H1 (cell line): ENCODE data around the gene CROCC. TPM values are rescaled to one million over a fixed set of nuclear protein-coding genes. Genes with fewer than 3 reads are reported as not detected.
A peak's percentile ranks its signal among the peaks of the same experiment; 100 is the strongest.

Experiments
- ATF2 ChIP-seq: IDR thresholded peaks from 2 replicates; pipeline ENCODE4 v1.6.1; 2012; ENCODE audit warnings: low read length, inconsistent platforms
- CHD7 ChIP-seq: fragments of 300-600 bp; sonication (generic); IDR thresholded peaks from 2 replicates; pipeline ENCODE4 v1.7.1; 2012; ENCODE audit warnings: low read length, moderate library complexity, mild to moderate bottlenecking, inconsistent platforms; ENCODE audit not compliant: insufficient replicate concordance
- E2F6 ChIP-seq: IDR thresholded peaks from 2 replicates; pipeline ENCODE4 v1.6.1; 2012; ENCODE audit warnings: inconsistent platforms
- MAX ChIP-seq: IDR thresholded peaks from 2 replicates; pipeline ENCODE4 v1.6.1; 2012; ENCODE audit warnings: inconsistent platforms
- POLR2AphosphoS5 ChIP-seq: IDR thresholded peaks from 2 replicates; pipeline ENCODE4 v1.6.1; 2011; ENCODE audit warnings: low read depth, low read length
- SAP30 ChIP-seq: fragments of 300-600 bp; sonication (generic); IDR thresholded peaks from 2 replicates; pipeline ENCODE4 v1.7.1; 2012; ENCODE audit warnings: low read length, moderate library complexity, mild to moderate bottlenecking, inconsistent platforms; ENCODE audit not compliant: insufficient read depth, insufficient replicate concordance
- polyA plus RNA-seq, 7 experiments: library from polyadenylated mRNA; depleted of rRNA in 3 of 7; stranded (reverse) in 5 of 7; unstranded in 2 of 7; fragments of >200 nt in 5 of 7; fragments of 200-250 nt in 2 of 7; gene quantifications; 1 replicate in 5 of 7; 2 replicates in 1 of 7; 4 replicates in 1 of 7; pipeline versions ENCODE4 v1.2.1 to v1.2.3, GENCODE V29; 2011 to 2013; ENCODE audit warnings: missing spikeins in 2 of 7, mixed read lengths in 2 of 7
- total RNA-seq: library from RNA; stranded (reverse); fragmentation: NEBNext Ultra II Directional; extraction: Animal tissue kit (Norgen Biotek cat#: 25700); gene quantifications from 2 replicates; pipeline ENCODE4 v1.2.1, GENCODE V29; 2021

Gene CROCC
- total and polyA plus RNA-seq, 2 of the 8 experiments (the other 6 are each of a cell fraction or from before 2014, with no cell fraction given), result 12.1 to 39.5 TPM

GRCh38 chr1:16913833-16914662, 7.7 kb upstream of the CROCC start (continued):
- no peak for TF ChIP-seq SAP30
- no peak for TF ChIP-seq CHD7
- peak; percentile 66 for TF ChIP-seq MAX
- peak; percentile 63 for TF ChIP-seq E2F6
- TF ChIP-seq POLR2AphosphoS5, result no peak; the same call in 1 of the 2 replicates
- no peak for TF ChIP-seq ATF2
